ENCODE results near the gene ALDH5A1. TPM values are rescaled to one million over a fixed set of nuclear protein-coding genes. Genes with fewer than 3 reads are reported as not detected.

ALDH5A1 gene
- total RNA-seq, result 0.44 and 1.4 TPM in 2 replicates

GRCh38 chr6:24494821-24495795 lies at the start of gene ALDH5A1:
Gene ALDH5A1 (plus strand): TSS chr6:24494969. CDS start chr6:24494997, 28 bp downstream.
- peak; percentile 48 to 72 for DNase-seq (ENCODE audit: low read depth in 2 of 2)

GRCh38 chr6:24445704-24446103 lies 49.1 kb upstream of the ALDH5A1 start:
- DNase-seq (ENCODE audit: low read depth in 2 of 2), result no peak

- DNase-seq (ENCODE audit: low read depth in 2 of 2), result no peak
These were observed 48.1 kb upstream of the ALDH5A1 start for GRCh38 chr6:24446670-24447069.

- no peak for DNase-seq (ENCODE audit: low read depth in 2 of 2)
These were observed 46.4 kb upstream of the ALDH5A1 start for GRCh38 chr6:24448396-24448795.

- DNase-seq (ENCODE audit: low read depth in 2 of 2), result no peak
These were observed 45.8 kb upstream of the ALDH5A1 start for GRCh38 chr6:24448828-24449525.

- DNase-seq (ENCODE audit: low read depth in 2 of 2), result no peak
These were observed 43.0 kb upstream of the ALDH5A1 start for GRCh38 chr6:24451581-24452388.

GRCh38 chr6:24453921-24454320 lies 40.8 kb upstream of the ALDH5A1 start:
- no peak for DNase-seq (ENCODE audit: low read depth in 2 of 2)

- no peak for DNase-seq (ENCODE audit: low read depth in 2 of 2)
These were observed 40.3 kb upstream of the ALDH5A1 start for GRCh38 chr6:24454452-24454851.

GRCh38 chr6:24455061-24455460 lies 39.7 kb upstream of the ALDH5A1 start:
- no peak for DNase-seq (ENCODE audit: low read depth in 2 of 2)

GRCh38 chr6:24458134-24458533 lies 36.6 kb upstream of the ALDH5A1 start:
- no peak for DNase-seq (ENCODE audit: low read depth in 2 of 2)

GRCh38 chr6:24458941-24459340 lies 35.8 kb upstream of the ALDH5A1 start:
- DNase-seq (ENCODE audit: low read depth in 2 of 2), result no peak

- no peak for DNase-seq (ENCODE audit: low read depth in 2 of 2)
These were observed 33.8 kb upstream of the ALDH5A1 start for GRCh38 chr6:24460966-24461365.

- no peak for DNase-seq (ENCODE audit: low read depth in 2 of 2)
These were observed 30.3 kb upstream of the ALDH5A1 start for GRCh38 chr6:24464253-24465038.

- DNase-seq (ENCODE audit: low read depth in 2 of 2), result no peak
These were observed 25.0 kb upstream of the ALDH5A1 start for GRCh38 chr6:24469811-24470210.

GRCh38 chr6:24472181-24472580 lies 22.6 kb upstream of the ALDH5A1 start:
- no peak for DNase-seq (ENCODE audit: low read depth in 2 of 2)

- no peak for DNase-seq (ENCODE audit: low read depth in 2 of 2)
These were observed 18.1 kb upstream of the ALDH5A1 start for GRCh38 chr6:24476631-24477030.

GRCh38 chr6:24477070-24477469 lies 17.7 kb upstream of the ALDH5A1 start:
- no peak for DNase-seq (ENCODE audit: low read depth in 2 of 2)

- no peak for DNase-seq (ENCODE audit: low read depth in 2 of 2)
These were observed 15.9 kb upstream of the ALDH5A1 start for GRCh38 chr6:24478903-24479302.

GRCh38 chr6:24480705-24481104 lies 14.1 kb upstream of the ALDH5A1 start:
- DNase-seq (ENCODE audit: low read depth in 2 of 2), result no peak

- DNase-seq (ENCODE audit: low read depth in 2 of 2), result no peak
These were observed 13.3 kb upstream of the ALDH5A1 start for GRCh38 chr6:24481449-24481848.
